HG02759 (cell line): ENCODE data around the gene HPSE2.
"Not testable (repeated sequence)": the region's sequence is repeated elsewhere in the genome, so short reads cannot be mapped to it uniquely, and the experiment has no call there.

Experiments used
- ATAC-seq: cut with Tn5 transposase; IDR thresholded peaks from one replicate; pipeline ENCODE4 v1.9.1; 2021; ENCODE audit warnings: mild to moderate bottlenecking, moderate library complexity; ENCODE audit not compliant: unreplicated experiment

The HPSE2 gene

GRCh38 chr10:99235658-99236626 is at the start of gene HPSE2:
Gene HPSE2 (minus strand): TSS chr10:99235852.
- no peak for ATAC-seq

DNA sequence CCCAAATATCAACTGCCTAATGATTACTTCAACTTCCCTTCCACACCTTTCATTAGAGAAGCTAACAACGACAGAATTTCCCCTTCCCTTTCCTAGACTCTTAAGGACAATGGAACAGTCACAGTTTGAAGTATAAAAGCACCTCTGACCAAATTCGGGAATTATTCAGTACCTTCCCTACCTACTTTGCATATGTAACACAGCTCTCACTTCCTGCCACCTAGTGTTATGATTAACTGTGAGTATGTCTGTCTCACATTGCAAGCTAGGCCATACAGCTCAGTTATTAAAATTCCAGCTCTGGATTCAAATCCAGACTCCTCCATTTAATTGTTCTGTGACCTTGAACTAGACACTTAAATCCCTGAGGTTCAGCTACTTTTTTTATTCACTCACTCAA is 44.8 kb upstream of the HPSE2 start:
- peak; percentile 85 for ATAC-seq

DNA sequence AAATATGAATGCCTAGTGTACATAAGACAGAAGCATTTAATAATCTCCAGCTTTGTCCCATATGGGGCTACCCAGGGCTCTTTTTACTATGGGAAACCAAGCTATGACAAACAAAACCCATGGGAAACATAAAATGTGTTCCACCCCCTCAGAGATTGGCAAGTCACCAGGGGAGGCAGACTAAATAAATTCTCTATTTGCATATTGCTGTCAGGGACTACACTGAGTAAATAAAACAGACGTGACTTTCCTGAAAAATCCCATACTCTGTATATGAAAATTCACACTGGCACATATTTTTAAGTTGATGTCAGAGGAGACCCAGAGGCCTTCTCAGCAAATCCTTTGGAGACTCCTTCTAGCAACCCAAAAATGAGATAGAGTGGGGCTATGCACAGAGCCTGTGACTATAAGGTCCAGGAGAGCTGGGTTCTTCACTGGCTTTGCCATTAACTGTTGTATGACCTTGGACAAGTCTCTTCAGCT is 44.0 kb upstream of the HPSE2 start:
- no peak for ATAC-seq

DNA sequence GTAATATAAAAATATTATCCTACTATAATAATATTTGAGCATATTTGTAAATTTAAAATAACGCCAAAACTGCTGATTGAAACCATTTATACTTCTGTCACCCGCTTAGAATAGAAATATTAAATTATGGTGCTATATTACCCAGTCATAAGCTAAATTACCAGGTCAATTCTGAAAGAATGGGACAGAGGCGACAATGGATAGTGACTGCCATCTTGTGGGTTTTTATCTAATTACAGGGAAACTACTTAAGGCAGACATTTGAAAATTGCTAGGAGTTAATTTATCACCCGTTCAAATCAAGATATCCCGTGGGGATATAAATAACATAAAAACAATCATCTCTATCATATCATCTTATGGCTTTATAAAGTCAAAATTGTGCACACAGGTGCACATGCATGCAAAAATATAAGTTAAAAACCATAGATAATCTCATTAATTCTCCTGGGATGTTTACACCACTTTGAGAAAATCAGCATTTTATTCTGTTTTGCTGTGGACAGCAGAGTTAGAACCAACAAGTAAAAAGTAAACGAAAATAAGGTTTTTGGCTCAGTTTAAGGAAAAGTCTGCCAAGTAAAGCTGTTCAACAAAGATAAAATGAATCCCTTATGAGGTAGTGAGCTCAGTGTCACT is 41.3 kb upstream of the HPSE2 start:
- ATAC-seq = no peak

GRCh38 chr10:99266383-99266782 is 30.7 kb upstream of the HPSE2 start:
- no peak for ATAC-seq

DNA sequence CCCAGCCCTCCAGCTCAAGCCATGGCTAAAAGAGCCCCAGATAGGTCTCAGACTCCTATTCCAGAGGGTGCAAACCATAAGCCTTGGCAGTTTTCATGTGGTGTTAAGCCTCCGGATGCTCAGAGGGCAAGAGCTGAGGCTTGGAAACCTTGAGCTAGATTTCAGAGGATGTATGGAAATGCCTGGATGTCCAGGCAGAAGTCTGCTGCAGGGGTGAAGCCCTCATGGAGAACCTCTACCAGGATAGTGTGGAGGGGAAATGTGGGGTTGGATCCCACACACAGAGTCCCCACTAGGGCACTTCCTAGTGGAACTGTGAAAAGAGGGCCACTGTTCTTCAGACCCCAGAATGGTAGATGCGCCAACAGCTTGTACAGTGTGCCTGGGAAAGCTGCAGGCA is 13.2 kb upstream of the HPSE2 start:
- ATAC-seq = no peak

DNA sequence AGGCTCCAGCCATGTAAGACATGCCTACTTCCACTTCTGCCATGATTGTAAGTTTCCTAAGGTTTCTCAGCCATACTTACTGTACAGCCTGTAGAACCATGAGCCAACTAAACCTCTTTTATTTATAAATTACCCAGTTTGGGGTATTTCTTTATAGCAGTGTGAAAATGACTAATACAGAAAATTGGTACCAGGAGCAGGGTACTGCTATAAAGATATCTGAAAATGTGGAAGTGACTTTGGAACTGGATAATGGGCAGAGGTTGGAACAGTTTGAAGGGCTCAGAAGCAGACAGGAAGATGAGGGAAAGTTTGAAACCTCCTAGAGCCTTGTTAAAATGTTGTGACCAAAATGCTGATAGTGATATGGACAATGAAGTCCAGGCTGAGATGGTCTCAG is 12.2 kb upstream of the HPSE2 start:
- ATAC-seq = not testable (repeated sequence)

- no peak for ATAC-seq
Observed at GRCh38 chr10:99236627-99237309, 1.1 kb upstream of the HPSE2 start.

DNA sequence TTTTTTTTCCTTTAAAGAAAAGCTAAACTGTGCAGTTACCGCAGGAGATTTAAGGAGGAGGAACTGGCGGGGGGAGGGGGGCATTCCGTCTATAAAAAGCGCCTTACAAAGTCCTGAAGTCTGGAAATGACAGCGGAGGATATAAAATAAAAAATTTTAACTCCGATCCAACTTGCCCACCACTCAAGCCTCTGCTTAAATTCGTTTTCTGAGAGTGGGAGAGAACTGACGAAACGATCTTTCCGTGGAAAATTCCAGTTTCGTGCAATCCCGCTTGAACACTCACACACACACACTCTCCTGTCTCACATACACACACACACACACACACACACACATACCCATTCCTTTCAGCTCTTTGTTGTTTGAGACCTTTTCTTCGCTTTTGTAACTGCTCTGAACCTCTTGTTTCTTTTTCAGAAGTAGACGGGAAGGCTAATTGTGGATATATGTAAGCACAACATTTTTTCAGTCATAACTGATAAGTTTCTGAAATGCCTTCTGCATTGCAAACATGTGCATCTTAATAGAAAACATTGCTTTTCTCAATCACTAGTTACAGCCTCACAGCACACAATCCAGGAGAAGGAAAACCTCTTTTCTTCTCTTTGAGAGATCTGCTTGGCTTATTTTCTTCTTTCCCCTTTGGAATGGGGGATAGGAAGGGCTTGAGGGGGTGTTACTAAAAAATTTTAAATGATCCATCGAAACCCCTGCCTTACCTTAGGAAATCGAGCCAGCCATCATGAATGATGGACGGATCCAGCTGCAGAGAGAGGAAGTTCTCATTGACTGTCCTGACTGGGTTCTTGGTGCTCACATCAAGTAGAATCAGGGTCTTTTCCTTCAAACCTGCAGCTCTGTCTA is 628 bp downstream of the HPSE2 start:
- ATAC-seq = no peak

DNA sequence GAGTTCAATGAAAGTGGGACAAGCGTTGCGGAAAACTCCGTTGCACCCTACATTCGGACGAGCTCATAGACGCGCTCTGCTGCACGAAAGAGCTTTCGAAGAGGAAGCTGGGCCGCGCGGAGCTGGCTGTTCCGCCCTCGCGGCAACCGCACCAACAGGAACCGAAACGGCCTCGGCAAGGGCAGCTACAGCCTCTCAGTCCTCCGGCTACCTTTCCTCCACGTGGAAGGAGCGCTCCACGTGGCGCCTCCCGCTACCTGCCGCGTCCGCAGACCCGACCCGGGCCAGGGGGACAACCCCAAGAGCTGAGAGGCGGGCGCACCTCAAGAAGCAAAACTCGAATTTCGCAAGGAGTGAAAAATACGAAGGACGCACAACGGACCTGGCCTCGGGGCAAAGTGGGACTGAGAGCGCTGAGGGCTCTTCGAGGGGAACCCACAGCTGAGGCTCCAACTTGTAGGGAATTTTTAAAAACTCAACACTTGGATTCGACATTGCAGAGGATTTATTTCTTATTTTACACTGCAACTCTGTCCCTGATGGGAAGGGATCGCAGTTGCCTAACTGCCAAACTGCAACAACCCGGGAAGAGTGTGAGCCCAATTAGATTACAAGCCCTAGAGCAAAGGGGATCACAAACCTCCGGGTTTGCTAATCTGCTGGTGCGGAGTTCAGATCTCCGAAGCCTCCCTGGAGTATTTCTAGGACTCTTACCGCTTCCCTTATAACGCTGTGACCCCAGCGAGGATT is 1.4 kb downstream of the HPSE2 start:
- ATAC-seq = peak; percentile 99

DNA sequence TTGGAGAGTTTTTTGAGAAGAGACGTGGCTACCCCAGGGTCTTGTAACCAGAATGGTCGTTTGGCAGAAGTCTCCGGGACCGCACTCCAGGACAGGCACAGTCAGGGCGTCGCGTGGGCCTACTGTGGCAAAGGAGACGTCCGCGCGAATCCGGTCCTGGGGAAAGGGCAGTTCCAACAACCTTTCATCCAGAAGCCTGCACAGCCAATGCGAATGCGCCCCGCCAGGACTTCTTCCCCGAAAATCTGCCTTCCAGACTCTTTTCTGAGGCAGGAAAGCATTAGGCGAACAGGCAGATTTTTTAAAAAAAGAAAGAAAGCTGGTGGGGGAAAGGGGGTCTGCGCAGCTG is 2.0 kb downstream of the HPSE2 start:
- ATAC-seq = no peak

- ATAC-seq = no peak
Observed at GRCh38 chr10:99233000-99233688, 2.5 kb downstream of the HPSE2 start.

DNA sequence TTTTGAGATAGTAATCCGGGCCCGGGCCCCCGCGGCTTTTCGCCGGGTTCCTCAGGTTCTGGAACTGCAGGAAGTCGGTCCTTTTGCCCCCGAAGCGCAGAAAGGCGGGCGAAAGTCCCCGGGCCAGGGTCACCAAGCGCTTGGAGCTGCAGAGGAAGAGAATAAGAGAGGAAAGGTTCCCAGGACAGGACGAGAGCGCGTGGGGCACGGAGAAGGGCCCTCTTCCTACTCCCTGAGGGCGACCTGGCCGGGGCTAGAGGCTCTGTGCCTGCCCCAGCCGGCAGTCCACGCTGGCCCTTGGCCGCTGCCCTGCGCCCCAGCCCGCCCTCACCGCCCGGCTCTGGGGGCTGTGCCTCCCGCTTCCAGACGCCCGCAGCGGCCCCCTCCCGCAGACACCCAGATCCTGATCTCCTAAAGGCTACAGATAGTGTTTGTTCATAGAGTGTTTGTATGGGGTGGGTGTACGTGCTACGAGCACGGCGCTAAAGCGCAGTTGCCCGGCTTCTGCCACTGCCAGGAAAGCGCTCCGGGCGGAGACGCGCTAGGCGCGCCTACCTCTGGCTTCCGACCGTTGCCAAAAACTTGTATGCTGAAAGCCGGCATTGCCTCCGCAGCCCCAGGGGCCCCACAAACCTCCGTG is 3.2 kb downstream of the HPSE2 start:
- no peak for ATAC-seq

DNA sequence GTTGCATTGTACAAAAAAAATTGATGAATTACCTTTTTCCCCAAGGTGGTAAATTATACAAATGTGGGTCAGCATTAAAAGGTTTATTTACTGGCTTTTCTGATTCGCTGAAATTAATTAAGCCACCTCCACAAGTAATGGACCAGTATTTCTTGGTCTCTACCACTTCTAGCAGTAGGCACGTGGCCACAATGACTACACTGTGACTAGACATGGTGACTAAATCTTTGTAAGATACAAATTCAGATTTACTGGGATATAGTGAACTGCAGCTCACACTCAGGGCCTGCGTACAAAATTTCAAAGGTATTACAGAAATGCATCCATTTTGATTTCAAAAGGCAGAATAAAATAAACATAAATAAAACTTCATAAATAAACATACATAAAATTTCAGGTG is 10.9 kb downstream of the HPSE2 start:
- no peak for ATAC-seq

GRCh38 chr10:99207340-99207739 is 28.3 kb downstream of the HPSE2 start:
- no peak for ATAC-seq

GRCh38 chr10:99203310-99203709 is 32.3 kb downstream of the HPSE2 start:
- no peak for ATAC-seq

DNA sequence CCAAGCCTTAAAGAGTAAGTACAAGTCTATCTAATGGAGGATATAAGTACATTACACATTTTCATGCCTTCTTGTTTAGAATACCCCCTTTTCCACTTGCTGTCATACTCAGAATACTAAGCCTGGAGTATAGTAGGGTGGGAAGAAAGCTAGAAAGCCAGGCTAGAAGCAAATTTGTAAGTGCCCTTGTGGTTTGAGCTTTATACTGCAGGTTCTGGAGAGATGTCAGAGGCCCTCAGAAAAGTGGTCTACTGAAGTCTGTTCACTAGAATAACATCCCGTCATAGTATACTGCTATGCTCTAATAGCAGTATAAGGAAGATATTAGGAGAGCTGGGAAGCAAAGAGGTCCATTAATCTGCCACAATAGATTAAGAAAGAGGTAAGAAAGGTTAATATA is 62.7 kb downstream of the HPSE2 start:
- ATAC-seq = no peak

GRCh38 chr10:99172128-99172738 is 63.4 kb downstream of the HPSE2 start:
- no peak for ATAC-seq
